HUES6 (cell line): Measurements from ENCODE around the gene TCF15.

Source experiments
- H3K27ac ChIP-seq: 2 replicates; pipeline ENCODE4 v1.7.0; 2013; ENCODE audit warnings: low read depth, mild to moderate bottlenecking, low read length, inconsistent platforms
- H3K27me3 ChIP-seq: 2 replicates; pipeline ENCODE4 v1.6.1; 2013; ENCODE audit warnings: low read length; ENCODE audit not compliant: control insufficient read depth, insufficient read depth
- H3K36me3 ChIP-seq: 2 replicates; pipeline ENCODE4 v1.6.1; 2013; ENCODE audit warnings: low read length; ENCODE audit not compliant: control insufficient read depth, insufficient read depth
- H3K4me1 ChIP-seq: 2 replicates; pipeline ENCODE4 v1.6.1; 2013; ENCODE audit warnings: low read length; ENCODE audit not compliant: control insufficient read depth, insufficient read depth
- H3K4me3 ChIP-seq: 2 replicates; pipeline ENCODE4 v1.5.1; 2013; ENCODE audit warnings: low read depth, low read length
- H3K9ac ChIP-seq: one replicate; pipeline ENCODE4 v1.6.1; 2013; ENCODE audit warnings: mild to moderate bottlenecking, low read length
- H3K9me3 ChIP-seq: 2 replicates; pipeline ENCODE4 v1.6.1; 2013; ENCODE audit warnings: low read depth, low read length; ENCODE audit not compliant: control insufficient read depth, insufficient read depth

TCF15 gene

DNA sequence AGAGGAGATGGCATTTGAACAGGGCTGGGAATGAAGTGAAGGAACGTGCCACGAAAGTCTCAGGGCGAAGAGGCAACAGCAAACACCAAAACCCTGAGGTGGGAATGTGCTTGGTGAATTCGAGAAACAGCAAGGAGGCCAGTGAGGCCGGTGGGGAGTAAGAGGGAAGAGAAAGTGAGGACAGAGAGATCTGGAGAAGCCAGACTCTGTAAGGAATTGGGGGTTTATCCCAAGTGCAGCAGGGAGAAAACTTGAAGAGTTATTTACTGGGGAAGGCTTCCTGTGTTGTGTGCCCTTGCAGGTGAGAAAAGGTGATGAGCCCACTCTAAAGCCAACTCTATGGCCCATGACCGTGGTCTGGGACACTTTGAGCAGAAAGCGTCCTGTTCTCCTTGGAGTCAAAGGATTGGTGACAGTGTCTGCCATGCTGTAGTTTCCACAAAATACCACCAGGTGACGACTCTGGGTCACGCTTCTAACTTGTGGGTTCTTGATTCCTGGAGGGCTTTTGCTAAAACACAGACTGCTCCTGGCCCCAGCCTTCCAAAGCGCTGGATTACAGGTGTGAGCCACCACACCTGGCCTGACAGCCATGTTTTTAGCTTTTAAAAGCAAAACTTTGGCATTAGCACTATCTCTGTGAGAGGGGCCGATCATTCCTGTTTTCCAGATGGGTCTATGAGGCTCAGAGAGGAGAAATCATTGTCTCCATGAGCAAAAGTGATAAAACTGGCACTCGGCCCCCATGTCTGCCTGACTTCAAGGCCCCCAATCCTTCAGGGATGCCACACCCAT, 48.5 kb downstream of the TCF15 start:
- Histone ChIP-seq H3K4me3 (no peak overlapping the region), H3K4me1 (no peaks in the 10 kb centered on the region), H3K9ac (no peak overlapping the region), H3K27ac (no peak overlapping the region), H3K9me3 (no peaks in the 10 kb centered on the region), H3K27me3 (no peaks in the 10 kb centered on the region), H3K36me3 (no peaks in the 10 kb centered on the region)

DNA sequence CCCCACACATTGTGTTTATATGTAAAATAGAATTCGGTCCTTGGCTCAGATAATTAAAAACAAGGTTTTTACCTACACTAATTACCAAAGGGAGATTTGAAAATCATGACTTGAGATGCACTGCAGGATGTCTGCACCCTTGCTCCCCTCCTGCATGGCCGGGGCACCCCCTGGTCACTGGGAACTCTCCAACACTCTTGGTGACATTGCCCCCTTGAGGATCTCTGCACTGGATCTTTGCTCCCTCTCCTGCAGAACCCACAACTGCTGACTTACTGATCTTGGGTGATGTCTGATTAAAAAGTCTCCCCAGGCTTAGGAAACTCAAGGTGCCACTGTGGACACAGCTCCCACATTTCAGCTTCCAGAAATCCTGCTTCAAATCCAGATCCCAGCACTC, 49.4 kb downstream of the TCF15 start:
- Histone ChIP-seq H3K27ac (no peak overlapping the region), H3K9ac (no peak overlapping the region), H3K4me1 (peaks cover 4% of the 10 kb centered on the region; the same call in 1 of the 2 replicates), H3K36me3 (no peaks in the 10 kb centered on the region), H3K27me3 (no peaks in the 10 kb centered on the region), H3K9me3 (no peaks in the 10 kb centered on the region), H3K4me3 (no peak overlapping the region)

DNA sequence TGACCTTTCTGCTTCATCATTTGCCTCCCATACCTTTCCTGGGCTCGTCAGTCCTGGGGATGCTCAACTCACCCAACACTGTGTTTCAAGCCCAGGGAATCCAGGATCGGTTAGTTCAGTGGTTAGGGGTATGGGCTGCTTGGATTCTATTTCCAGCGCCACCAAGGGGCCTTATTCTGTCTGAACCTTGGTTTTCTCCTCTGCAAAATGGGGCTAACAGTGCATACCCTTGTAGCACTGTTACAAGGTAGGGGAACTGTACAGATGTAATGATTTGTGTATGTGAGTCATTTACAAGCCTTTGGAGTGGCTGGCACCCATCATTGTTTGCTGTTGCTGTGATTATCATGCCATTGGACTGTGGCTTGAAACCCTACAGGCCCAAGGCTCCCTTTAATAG, 52.0 kb downstream of the TCF15 start:
- Histone ChIP-seq H3K36me3 (no peaks in the 10 kb centered on the region), H3K4me1 (peaks cover 4% of the 10 kb centered on the region; the same call in 1 of the 2 replicates), H3K9me3 (no peaks in the 10 kb centered on the region), H3K27ac (no peak overlapping the region), H3K9ac (no peak overlapping the region), H3K27me3 (peaks cover 6% of the 10 kb centered on the region; the same call in 1 of the 2 replicates), H3K4me3 (no peak overlapping the region)

DNA sequence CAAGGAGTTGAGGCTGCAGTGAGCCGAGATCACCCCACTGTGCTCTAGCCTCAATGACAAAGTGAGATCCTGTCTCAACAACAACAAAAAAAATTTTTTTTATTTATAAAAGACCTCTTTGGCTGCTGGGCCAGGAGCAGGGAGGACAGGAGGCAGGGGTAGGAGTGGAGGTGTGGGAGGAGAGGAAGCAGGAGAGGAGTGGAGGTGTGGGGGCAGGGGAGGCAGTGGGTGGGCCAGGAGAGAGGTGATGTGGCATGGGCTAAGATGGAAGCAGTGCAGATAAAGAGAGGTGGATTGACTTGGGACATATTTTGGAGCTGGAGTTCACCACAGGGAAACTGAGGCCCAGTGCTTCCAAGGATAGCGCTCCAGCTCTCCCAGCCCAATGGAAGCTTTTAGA, 53.1 kb downstream of the TCF15 start:
- Histone ChIP-seq H3K27me3 (peaks cover 6% of the 10 kb centered on the region; the same call in 1 of the 2 replicates), H3K9ac (no peak overlapping the region), H3K4me3 (no peak overlapping the region), H3K9me3 (no peaks in the 10 kb centered on the region), H3K4me1 (peaks cover 4% of the 10 kb centered on the region; the same call in 1 of the 2 replicates), H3K36me3 (no peaks in the 10 kb centered on the region), H3K27ac (no peak overlapping the region)

DNA sequence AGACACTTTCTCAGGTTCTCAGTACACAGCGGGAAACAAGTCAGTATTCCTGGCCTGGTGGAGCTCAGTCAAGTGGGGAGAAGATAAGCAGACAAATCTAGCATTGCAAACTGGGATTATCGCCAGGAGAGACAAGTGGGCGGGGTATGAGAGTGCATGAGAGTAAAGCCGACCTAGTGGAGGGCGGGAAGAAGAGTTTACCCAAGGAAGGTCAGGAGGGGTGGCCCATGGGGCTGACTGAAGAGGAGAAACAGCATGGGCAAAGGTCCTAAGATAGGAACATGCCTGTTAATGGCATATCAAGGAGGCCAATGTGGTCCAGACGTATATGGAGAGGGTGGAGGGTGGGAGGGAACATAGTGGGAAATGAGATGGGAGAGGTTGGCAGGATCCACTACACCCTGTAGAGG, 54.1 kb downstream of the TCF15 start:
- H3K27ac ChIP-seq = no peak overlapping the region
- H3K9me3 ChIP-seq = no peaks in the 10 kb centered on the region
- H3K4me1 ChIP-seq = peaks cover 4% of the 10 kb centered on the region; the same call in 1 of the 2 replicates
- H3K36me3 ChIP-seq = no peaks in the 10 kb centered on the region
- peaks cover 6% of the 10 kb centered on the region; the same call in 1 of the 2 replicates for H3K27me3 ChIP-seq
- H3K4me3 ChIP-seq = no peak overlapping the region
- no peak overlapping the region for H3K9ac ChIP-seq
